HepG2 (cell line): ENCODE data around the gene NELL2. TPM values are rescaled to one million over a fixed set of nuclear protein-coding genes. Genes with fewer than 3 reads are reported as not detected.
"Not testable (repeated sequence)": the region's sequence is repeated elsewhere in the genome, so short reads cannot be mapped to it uniquely, and the experiment has no call there.

ENCODE experiments used
- ATAC-seq: fragments of 200-7000 bp; cut with Tn5 transposase; 3 replicates; pipeline ENCODE4 v1.9.1; 2020; ENCODE audit warnings: mild to moderate bottlenecking, moderate library complexity
- BruUV-seq: library from RNA; stranded (reverse); fragments of 400-500 nt; replicated peaks from 2 replicates; lab custom pipeline; 2021; lab: Mats Ljungman, UMichigan
- CTCF ChIA-PET: fragments of 300-600 bp; formaldehyde crosslinking; extraction: SDS; loops from one replicate; lab custom pipeline; 2021; ENCODE audit warnings: low total read pairs, inconsistent platforms, low intra/inter-chr PET ratio; lab: Yijun Ruan, JAX
- POLR2A ChIA-PET: fragments of 350-600 bp; sonication (Branson Sonifier 250); formaldehyde crosslinking; loops from one replicate; lab custom pipeline; 2020; ENCODE audit warnings: antibody characterized with exemption, inconsistent platforms; lab: Yijun Ruan, JAX
- DNase-seq: peaks from one replicate; pipeline ENCODE4 v3.0.0-alpha.2; 2015; ENCODE audit warnings: low spot score
- FAIRE-seq: peaks from 3 replicates; lab custom pipeline; 2011; peaks lifted over from hg19 to GRCh38; lab: Jason Lieb, UNC
- H2AFZ ChIP-seq: one replicate; pipeline ENCODE4 v1.6.1; 2011; ENCODE audit warnings: low read length, inconsistent platforms
- H3K27ac ChIP-seq: fragments of 300-600 bp; 3 replicates; pipeline ENCODE4 v1.8.0; 2011; ENCODE audit warnings: mixed run types, mild to moderate bottlenecking, mixed read lengths, low read length, inconsistent platforms; ENCODE audit not compliant: insufficient read depth; ENCODE audit errors: extremely low read length
- H3K27me3 ChIP-seq, 2 experiments: fragments of 200-600 bp in 1 of 2; 2 replicates in 1 of 2; 3 replicates in 1 of 2; pipeline versions ENCODE4 v1.6.0 to v1.8.0; 2011; ENCODE audit warnings: low read length in 2 of 2, mild to moderate bottlenecking in 2 of 2, moderate library complexity in 2 of 2, inconsistent platforms in 1 of 2; ENCODE audit not compliant: insufficient read depth in 2 of 2, control insufficient read depth in 1 of 2
- H3K36me3 ChIP-seq, 2 experiments: fragments of 200-600 bp in 1 of 2; replicated peaks in 1 of 2; 2 replicates in 1 of 2; 3 replicates in 1 of 2; pipeline versions ENCODE4 v1.5.1 to v1.8.0; 2011; ENCODE audit warnings: low read length in 2 of 2, inconsistent platforms in 1 of 2; ENCODE audit not compliant: insufficient read depth in 2 of 2, control insufficient read depth in 1 of 2
- H3K4me1 ChIP-seq: 2 replicates; pipeline ENCODE4 v1.5.1; 2012; ENCODE audit warnings: low read length, inconsistent platforms; ENCODE audit not compliant: insufficient read depth
- H3K4me2 ChIP-seq: 2 replicates; pipeline ENCODE4 v1.6.0; 2011; ENCODE audit warnings: low read depth, low read length, inconsistent platforms
- H3K4me3 ChIP-seq, 3 experiments: fragments of 200-600 bp in 1 of 3; sonication (generic), shearing (Covaris generic) in 1 of 3; replicated peaks in 1 of 3; 2 replicates each; pipeline ENCODE4 v1.5.1; 2011 to 2016; ENCODE audit warnings: low read length in 3 of 3, inconsistent platforms in 2 of 3, low read depth in 2 of 3, mild to moderate bottlenecking in 2 of 3, control low read depth in 1 of 3, mixed read lengths in 1 of 3; ENCODE audit not compliant: insufficient read depth in 1 of 3
- H3K79me2 ChIP-seq: one replicate; pipeline ENCODE4 v1.6.1; 2011; ENCODE audit warnings: low read length, inconsistent platforms; ENCODE audit not compliant: insufficient read depth
- H3K9ac ChIP-seq: 2 replicates; pipeline ENCODE4 v1.6.0; 2011; ENCODE audit warnings: mild to moderate bottlenecking, low read depth, low read length, inconsistent platforms; ENCODE audit not compliant: insufficient read depth
- H3K9me3 ChIP-seq: 2 replicates; pipeline ENCODE4 v1.5.1; 2012; ENCODE audit warnings: mild to moderate bottlenecking, low read length
- H4K20me1 ChIP-seq: 2 replicates; pipeline ENCODE4 v1.6.0; 2011; ENCODE audit warnings: inconsistent platforms, mild to moderate bottlenecking, low read length, moderate library complexity; ENCODE audit not compliant: insufficient read depth
- AHR ChIP-seq: IDR thresholded peaks from 2 replicates; pipeline ENCODE4 v1.6.1; 2018; ENCODE audit warnings: missing genetic modification reagents, missing compliant biosample characterization
- RERE ChIP-seq: IDR thresholded peaks from 2 replicates; pipeline ENCODE4 v1.6.1; 2016; ENCODE audit warnings: low read depth, missing genetic modification reagents, missing compliant biosample characterization
- SKIL ChIP-seq: sonication (generic); formaldehyde crosslinking; IDR thresholded peaks from 2 replicates; pipeline ENCODE4 v1.8.0; 2022; ENCODE audit warnings: missing genetic modification reagents, mild to moderate bottlenecking, moderate library complexity, borderline replicate concordance
- ZFP41 ChIP-seq: sonication (generic); formaldehyde crosslinking; IDR thresholded peaks from 2 replicates; pipeline ENCODE4 v1.4.0; 2020; ENCODE audit warnings: mild to moderate bottlenecking, missing genetic modification reagents, borderline replicate concordance
- ZGPAT ChIP-seq: IDR thresholded peaks from 2 replicates; pipeline ENCODE4 v1.6.1; 2016; ENCODE audit warnings: mild to moderate bottlenecking
- ZNF543 ChIP-seq: sonication (generic); formaldehyde crosslinking; IDR thresholded peaks from 2 replicates; pipeline ENCODE4 v1.4.0; 2020; ENCODE audit warnings: mild to moderate bottlenecking, missing genetic modification reagents
- WGBS: methylation state at CpG from one replicate; pipeline ENCODE4 v1.1.6; 2017; ENCODE audit warnings: low lambda C conversion rate; 5-methylcytosine and 5-hydroxymethylcytosine counted together
- in situ Hi-C: cut with HindIII; loops from 2 replicates; pipeline ENCODE4 v1.10.0; 2017; ENCODE audit warnings: low pct_unique_long_range_greater_than_20kb; ENCODE audit not compliant: extremely low pct_ligation_motif_present
- intact Hi-C: fragments of 100-400 bp; cut with micrococcal nuclease; formaldehyde crosslinking; loops from one replicate; pipeline ENCODE4 v1.10.0; 2022; ENCODE audit not compliant: unreplicated experiment
- polyA plus RNA-seq, 8 experiments: library from polyadenylated mRNA; depleted of rRNA in 3 of 8; stranded (reverse) in 7 of 8; unstranded in 1 of 8; fragments of >200 nt; fragmentation: Illumina TruSeq in 4 of 8; extraction: Trizol in 4 of 8; gene quantifications; 2 replicates each; pipeline versions ENCODE4 v1.2.1 to v1.2.3, GENCODE V29; 2011 to 2016; ENCODE audit warnings: low read depth in 4 of 8, missing spikeins in 1 of 8, mixed read lengths in 1 of 8; ENCODE audit not compliant: insufficient read depth in 1 of 8
- total RNA-seq, 5 experiments: library from RNA; depleted of rRNA; stranded (reverse); fragments of >200 nt; fragmentation: Illumina TruSeq; extraction: Trizol; gene quantifications; 2 replicates each; pipeline ENCODE4 v1.2.3, GENCODE V29; 2016; ENCODE audit warnings: low read depth in 1 of 5

NELL2 gene
- total and polyA plus RNA-seq, 2 of the 13 experiments (the other 11 are each of a cell fraction or from before 2014, with no cell fraction given) = 0.11 TPM; not detected in 1

- TF ChIP-seq RERE (CRISPR knock-in tag) (no peak), AHR (CRISPR knock-in tag) (no peak), ZFP41 (CRISPR knock-in tag) (no peak), SKIL (no peak), ZNF543 (no peak), ZGPAT (no peak)
- TF ChIP-seq, all 625 proteins: peak for 0
Observed at GRCh38 chr12:44835641-44836379, 40.3 kb downstream of the NELL2 start (continued).

- in situ Hi-C loops, FAIRE-seq, H3K36me3 ChIP-seq, POLR2A ChIA-PET, H3K4me3 ChIP-seq, ATAC-seq, H3K79me2 ChIP-seq, H3K9me3 ChIP-seq, H2AFZ ChIP-seq, H3K27ac ChIP-seq, BruUV-seq, H3K9ac ChIP-seq, H3K4me1 ChIP-seq, intact Hi-C loops, DNase-seq, H4K20me1 ChIP-seq, H3K4me2 ChIP-seq, H3K27me3 ChIP-seq, CTCF ChIA-PET: not testable (repeated sequence)
- 83% methylated on average over 1 of the region's 7 CpGs for WGBS
Observed at GRCh38 chr12:44834996-44835395, 41.1 kb downstream of the NELL2 start.
